ENCODE data around the gene FASN.

Gene FASN

DNA sequence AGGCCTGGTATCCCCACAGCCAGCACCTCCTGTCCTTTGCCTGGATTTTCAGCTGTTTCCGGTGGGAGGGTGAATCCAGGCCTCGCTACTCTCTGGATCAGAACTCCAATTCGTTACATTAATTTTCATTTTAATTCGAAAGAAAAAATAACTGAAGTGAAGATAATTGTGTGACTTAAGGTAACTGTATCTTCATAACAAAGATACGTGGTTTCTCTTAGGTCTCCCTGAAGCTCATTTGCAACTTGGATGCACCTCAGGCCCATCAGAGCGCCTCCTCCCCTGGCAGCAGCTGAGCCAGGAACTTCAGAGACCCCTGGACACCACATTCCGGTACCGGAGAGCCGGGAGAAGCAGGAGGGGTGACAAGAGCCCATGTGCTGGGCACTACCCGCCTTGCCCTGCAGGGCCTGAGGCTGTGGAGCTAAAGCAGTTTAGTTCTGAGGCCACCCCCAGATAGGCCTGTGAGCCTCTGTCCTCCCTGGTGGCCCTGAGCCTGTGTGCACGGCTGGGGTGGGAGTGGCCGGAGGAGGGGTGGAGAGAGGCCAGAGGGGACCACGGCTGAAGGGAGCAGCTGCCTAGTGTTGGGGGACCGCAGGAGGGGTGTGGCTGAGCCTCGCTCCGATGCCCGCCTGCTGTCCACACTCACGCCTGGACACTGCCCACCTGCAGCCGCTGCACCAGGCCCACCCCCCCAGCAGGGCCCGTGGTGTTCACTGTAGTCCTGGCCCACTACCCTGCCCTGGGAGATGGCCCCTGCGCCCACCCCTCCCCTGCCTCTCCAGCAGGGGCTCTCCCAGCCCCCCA lies 21.0 kb downstream of the FASN start:
- no peak for DNase-seq (ENCODE audit: low read depth, low spot score)

DNA sequence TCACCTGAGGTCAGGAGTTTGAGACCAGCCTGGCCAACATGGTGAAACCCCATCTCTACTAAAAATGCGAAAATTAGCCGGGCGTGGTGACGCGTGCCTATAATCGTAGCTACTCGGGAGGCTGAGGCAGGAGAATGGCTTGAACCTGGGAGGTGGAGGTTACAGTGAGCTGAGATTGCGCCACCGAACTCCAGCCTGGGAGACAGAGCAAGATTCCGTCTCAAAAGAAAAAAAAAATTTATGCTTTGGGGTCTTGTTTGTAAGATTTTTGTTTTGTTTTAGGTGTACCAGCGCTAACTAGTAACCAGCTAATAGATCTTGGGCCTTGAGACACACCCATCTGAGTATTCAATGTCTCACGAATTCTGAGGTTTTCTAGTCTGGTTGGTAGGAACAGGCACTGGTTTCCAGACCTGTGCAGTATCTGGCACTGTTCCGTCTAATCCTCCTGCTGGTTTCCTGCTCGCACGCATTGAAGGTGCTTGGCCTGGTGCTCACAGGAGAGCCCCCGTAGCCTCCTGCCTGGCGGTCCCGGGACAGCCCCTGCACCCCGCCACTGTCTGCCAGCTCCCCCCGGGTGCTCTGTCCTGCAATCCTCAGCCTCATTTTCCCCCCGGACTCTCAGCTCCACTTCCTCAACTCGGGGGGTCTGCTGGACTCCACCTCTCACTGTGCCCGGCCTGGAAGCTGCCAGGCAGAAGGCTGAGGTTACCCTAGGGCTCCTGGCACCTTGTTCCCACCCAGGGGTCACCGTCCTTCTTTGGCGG lies 21.8 kb downstream of the FASN start:
- no peak for DNase-seq (ENCODE audit: low read depth, low spot score)

DNA sequence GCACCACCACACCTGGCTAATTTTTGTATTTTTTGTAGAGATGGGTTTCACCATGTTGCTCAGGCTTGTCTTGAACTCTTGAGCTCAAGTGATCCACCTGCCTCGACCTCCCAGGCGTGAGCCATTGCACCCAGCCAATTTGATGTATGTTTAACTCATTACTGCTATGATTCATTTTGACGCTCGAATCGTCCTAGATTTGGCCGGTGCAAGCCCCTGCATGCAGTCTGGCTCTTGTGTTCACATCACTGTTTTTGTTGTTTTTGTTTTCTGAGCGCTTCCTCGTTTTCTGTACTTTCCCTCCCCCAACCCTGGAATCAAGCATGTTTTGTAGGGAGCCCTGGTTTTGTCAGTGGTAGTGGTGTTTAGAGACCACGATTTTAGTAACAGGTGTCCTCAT lies 24.6 kb downstream of the FASN start:
- DNase-seq (ENCODE audit: low read depth, low spot score) = no peak

DNA sequence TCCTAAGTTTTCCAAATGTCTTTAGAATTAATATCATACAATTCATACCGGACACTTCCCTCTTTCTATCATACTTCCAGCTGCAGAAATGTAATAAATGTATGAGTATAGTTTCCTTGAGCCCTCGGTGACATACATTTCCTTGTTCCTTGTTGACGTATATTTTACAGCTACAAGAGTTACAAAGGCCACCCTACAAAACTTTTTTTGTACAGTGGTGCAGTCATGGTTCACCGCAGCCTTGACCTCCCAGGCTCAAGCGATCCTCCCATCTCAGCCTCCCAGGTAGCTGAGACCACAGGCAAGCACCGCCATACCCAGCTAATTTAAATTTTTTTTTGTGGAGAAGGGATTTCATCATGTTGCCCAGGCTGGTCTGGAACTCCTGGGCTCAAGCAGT lies 25.2 kb downstream of the FASN start:
- no peak for DNase-seq (ENCODE audit: low read depth, low spot score)

DNA sequence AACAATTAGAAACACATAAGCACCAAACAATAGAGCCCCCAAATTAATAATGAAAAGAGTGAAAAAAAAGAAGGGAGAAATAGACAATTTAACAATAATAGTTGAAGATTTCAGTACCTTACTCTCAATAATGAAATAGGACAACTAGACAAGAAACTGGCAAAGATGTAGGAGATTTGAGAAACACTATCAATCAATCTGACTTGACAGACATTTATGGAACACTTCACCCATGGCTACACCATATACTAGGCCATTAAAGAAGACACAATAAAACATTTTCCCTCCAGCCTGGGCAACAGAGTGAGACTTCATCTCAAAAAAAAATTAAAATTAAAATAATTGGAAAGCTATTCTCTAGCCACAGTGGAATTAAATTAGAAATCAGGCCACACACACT lies 27.4 kb downstream of the FASN start:
- no peak for DNase-seq (ENCODE audit: low read depth, low spot score)

DNA sequence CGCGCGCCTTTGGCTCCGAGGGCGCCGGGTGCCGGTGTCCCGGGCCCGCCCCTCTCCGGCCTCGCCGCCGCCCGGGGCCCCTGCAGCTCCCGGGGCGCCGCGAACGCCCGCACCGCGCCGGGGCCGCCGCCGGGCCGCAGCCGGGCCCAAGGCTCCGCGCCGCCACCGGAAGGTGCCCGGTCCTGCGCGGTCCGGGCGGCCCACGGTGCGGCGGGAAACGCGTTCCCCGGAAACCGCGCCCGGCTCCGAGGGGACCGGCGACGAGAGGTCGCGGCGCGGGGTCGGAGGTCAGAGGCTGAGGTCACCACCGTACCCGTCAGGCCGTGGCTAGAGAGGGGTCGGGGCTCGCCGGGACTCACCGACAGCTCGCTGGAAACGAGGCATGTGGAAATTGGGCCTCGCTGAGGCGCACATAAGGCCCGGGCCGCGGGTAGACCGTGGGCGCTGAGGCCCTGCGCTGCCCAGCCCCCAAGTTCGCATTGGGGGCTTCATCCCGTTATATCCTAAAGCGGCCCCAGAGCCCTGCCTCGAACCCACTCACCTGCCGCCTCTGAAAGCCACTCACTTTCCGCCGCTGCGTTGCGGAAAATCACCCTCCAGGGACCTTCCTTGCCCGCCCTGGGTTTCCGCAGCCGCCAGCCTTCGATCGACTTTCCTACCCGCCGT lies 32.3 kb downstream of the FASN start, which contains the start of gene DUS1L:
Gene DUS1L (minus strand): TSS at position 167 of the 666 bp plus-strand sequence. CDS start 745 bp downstream, outside the sequence.
- no peak for DNase-seq (ENCODE audit: low read depth, low spot score)

DNA sequence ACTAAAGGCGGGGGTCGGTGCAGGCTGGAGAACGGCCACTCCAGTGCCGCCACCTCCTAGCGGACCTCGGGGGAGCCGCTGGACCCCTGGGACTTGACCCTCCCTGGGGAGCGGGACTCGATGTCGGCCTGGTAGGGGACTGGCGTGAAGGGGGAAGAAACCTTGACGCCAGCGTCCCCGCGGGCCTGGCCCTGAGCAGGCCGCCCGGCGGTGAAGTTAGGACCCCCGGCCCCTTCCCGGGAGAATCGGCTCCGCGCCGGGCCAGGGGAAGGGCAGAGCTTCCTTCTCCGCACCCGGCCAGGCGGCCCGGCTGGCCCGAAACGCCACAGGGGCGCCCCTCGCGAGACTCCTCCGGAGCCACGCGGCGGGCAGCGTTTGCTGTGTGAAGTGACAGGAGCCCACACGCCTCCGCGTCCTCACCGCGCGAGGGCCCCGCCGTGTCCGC lies 32.8 kb downstream of the FASN start:
- DNase-seq (ENCODE audit: low read depth, low spot score) = no peak

DNA sequence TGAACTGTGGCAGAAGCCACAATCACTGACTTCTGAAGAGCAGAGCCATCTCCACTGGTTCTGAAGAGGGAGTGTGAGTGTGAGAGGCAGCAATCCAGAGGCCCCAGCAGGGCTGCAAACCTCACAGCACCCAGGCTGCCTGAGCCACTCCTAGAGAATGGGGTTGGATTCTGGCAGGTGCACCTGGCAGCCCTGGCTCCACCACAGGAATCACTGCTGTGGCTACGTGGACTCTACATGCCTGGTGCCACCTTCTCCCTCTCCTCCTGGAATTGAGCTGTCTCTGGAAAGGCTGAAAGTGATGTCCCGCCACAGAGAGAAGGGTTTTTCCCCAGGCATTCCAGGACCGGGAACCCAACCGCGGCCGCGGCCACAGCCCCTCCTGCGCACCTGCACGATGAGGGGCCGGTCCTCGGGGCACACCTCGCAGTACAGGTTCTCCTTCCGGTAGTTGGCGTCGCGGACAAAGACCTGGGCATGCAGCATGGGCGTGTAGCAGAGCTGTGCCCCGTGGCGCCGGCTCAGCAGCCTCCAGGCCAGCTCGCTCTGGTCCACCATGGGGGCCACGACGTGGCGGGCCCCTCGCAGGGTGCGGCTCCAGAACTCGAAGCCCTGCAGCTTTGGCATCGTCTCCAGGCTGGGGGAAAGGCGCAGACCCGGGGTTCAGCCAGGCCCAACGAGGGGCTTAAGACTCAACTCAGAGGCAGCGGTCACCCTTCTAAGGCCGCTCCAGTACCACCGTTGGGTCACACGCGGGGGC lies 33.4 kb downstream of the FASN start:
- no peak for DNase-seq (ENCODE audit: low read depth, low spot score)

DNA sequence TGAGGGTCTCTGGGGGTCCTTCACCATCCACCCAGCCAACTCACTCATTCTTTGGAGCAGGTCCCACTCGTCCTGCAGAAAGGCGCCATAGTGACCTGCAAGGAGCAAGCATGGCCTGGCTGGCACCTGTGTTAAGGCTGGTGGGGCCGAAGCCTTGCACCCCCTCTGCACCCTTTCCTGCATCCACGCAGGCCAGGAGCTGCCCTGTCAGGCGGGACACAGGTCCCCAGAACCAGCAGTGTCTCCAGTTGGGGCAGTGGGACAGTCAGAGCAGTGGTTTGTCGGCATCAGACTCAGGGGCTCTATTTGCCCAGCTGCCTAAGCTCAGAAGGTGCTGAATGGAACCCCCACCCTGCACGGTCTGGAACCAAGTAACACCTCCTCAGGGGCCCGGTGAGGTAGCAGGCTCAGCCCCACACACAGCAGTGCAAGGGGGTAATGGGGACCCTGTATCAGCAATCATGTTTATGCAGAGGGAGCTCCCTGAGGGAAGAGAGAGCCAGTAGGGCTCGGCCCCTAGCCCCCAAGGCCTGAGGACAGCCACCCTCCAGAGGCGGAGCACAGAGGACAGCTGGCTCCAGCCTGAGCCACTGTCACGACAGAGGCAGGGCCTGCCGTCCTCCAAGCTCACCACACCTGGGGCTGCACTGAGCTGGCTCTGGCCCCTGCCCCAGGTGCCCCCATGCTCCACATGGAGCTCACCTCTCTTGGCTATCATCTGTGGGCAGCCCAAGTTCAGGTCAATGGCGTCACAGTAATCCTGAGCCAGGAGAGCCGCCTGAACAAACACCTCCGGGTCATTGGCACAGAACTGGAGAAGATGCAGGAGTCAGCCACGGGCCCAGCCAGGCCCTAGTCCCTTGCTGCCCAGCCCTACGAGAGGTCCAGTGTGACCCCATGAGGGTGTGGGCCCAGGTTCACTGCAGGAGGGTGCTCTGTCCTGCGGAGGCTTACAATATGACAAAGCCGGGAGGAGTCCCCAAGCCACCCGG lies 34.3 kb downstream of the FASN start:
- DNase-seq (ENCODE audit: low read depth, low spot score) = no peak

DNA sequence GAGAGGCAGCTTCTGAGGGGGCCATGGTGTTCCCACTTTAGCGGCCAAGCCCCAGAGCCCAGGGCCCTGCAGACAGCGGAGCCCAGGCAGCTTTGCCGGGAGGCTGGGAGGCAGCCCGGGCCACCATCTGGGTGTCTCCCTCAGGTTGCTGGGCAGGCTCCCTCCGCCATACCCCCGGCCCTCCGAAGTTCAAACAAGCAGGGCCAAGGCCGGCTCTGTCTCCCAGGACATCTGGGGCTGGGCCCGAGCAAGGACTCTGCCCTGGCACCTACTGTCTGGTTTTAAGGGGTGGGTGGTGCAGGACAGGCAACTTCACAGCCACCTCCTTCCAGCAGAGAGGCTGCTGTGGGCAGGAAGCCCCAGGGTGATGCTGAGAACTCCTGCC lies 35.1 kb downstream of the FASN start:
- DNase-seq (ENCODE audit: low read depth, low spot score) = no peak

DNA sequence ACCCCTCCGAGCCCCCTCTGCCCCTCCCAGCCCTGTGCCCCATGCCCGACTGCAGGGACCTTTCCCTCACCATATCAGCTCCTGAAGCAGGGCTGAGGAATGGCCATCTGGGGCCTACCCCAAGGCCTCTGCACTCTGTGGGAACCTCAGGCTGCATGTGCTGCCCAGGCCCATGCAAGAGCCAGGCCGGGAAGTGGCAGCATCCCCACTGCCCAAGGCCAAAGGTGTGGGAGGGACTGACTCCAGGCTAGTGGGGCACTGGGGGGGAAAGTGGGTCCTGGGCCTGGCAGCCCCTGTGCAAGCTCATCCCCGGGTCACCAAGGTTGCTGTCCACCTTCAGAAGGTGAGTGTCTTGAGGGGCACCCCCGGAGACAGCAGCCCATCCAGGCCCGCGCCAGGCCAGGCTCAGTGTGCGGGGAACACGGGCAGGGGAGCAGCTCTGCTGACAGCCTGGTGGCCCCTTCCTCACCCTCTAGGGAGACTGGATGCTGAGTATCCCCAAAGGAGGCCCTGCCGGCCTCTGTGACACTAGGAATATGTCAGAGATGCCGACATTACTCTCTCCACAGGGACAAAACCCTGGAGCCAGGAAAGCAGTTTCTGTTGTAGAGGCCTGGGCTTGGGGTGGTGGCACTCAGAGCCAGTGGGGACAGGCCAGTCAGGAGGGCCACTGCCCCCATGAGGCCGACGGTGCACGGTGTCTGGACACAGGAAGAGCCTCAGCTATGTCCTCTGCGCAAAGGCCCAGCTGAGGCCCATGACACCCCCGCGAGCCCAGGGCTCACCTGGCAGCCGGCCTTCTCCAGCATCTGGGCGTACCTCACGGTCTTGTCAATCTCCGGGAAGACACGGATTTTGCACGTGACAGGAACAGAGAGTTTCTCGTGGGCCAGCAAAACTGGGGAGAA lies 35.7 kb downstream of the FASN start:
- no peak for DNase-seq (ENCODE audit: low read depth, low spot score)

DNA sequence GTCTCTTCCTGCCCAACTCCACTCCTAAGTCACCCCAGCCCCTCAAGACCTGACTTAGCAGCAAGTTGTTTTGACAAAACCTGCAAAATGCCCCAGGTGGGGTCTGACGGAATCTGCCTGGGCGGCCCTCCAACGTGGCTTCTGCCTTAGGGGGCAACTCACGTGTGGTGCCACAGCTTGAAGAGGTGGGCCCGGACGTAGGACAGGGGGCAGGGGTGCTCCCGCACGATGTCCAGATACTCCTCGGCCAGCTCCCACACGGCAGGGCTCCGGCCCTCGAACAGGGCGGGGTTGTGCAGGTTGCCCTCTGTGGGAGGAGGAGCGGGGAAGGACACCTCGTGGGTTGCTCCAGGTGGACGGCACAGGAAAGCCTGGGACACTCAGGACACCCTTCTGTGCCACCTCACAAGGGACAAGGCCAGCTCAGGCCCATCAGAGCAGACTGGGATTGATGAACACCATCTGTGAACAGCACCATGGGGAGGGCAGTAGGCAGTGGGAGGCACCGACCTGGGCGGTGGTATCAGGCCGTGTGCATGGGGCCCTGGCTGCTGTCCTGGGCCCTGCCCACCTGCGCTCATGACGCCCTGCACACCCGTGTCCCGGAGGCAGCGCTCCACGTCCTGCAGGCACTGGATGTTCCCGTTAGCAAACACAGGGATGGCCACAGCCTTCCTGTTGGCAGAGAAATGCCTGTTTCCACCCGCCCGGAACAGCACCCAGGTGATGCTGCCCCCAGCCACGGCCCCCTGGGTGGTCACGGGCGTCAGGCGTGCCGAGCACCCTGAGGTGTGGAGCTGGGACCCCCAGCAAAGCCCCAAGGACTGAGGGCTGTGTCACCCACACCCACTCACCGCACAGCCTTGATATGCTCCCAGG lies 36.8 kb downstream of the FASN start:
- DNase-seq (ENCODE audit: low read depth, low spot score) = no peak

DNA sequence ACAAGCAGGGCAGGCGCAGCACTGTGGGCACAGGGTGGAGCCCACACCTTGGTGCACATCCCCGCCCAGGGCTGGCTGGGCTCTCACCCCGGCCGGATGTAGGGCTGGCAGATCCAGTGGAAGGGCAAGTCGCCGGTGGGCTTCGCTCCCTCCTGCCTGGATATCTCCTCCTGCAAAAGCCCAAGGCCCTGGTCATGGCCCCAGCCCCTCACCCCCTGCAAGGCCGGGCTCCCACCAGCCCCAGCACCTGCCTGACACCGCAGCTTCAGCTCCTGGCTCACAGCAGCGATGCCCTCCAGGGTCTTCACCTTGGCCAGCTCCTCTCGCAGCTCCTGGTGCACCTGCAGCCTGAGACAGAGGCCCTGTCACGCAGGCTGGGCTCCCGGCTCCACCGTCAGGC lies 37.4 kb downstream of the FASN start:
- DNase-seq (ENCODE audit: low read depth, low spot score) = no peak

DNA sequence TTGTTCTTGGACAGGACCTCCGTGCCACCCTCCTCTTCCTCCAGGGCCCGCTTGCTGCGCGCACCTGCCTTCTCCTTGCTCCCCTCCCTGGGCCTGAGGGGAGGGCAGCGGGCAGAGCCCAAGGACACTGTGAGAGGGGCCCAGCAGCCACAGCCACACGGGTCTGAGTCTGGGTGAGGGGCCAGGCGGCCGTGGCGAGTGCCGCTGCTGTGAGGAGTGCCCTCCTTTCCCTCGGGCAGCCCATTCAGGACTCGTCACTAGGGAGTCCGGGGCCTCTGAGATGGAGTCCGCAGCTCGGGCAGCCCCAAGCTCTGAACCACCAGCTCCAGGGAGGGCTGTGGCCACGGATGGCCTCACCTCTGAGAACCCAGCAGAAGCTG lies 38.0 kb downstream of the FASN start:
- DNase-seq (ENCODE audit: low read depth, low spot score) = no peak

DNA sequence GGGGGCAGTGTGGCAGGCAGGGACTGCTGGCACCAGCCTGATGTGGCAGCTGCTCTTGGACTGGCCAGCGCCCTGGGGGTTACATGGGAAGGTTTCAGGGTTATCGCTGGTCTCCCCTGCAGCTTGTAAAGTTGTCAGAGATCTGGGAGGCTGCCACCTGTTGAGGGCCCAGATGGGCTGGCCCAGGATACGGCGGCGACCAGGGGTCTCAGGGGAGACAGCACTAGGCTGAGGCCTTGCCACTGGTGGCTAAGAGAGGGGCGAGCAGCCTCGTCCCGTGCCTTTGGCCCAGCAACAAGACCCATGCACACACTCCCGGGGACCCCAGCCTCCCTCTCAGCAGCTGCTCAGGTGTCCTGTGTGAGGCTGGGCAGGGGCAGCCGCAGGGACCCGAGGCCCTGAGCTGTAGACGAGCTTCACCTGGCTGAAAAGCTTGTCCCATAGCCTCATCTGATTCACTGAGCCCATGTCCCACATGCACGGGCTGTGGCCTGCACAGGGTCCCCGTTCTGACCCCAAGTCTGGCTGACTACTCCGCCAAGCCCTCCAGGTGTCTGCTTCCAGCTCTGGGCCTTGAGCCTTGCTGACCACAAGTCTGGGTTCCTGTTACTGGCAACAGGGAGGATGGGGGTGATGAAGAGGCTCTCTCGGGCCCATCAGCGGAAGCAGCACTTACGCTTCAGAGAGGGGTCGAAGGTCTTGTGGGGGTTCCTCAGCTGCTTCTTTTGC lies 38.6 kb downstream of the FASN start:
- no peak for DNase-seq (ENCODE audit: low read depth, low spot score)

DNA sequence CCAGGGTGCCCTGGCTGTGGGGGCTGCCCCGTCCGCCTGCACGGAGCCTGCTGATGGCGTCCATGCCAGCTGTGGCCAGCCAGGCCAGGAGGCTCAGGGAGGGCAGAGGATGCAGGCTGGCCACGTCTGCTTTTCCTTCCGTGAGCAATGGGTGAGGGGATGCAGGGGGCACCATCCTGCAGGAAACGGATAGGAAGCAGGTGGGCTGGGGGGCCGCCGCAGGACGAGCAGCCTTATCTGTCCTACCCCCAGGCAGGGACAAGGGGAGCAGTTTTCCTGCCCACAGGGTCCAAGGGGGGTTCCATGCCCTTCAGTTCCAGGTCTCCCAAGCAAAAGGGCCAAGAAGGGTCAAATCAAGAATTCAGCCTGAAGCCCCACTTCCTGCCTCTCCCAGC lies 39.2 kb downstream of the FASN start:
- DNase-seq (ENCODE audit: low read depth, low spot score) = no peak

DNA sequence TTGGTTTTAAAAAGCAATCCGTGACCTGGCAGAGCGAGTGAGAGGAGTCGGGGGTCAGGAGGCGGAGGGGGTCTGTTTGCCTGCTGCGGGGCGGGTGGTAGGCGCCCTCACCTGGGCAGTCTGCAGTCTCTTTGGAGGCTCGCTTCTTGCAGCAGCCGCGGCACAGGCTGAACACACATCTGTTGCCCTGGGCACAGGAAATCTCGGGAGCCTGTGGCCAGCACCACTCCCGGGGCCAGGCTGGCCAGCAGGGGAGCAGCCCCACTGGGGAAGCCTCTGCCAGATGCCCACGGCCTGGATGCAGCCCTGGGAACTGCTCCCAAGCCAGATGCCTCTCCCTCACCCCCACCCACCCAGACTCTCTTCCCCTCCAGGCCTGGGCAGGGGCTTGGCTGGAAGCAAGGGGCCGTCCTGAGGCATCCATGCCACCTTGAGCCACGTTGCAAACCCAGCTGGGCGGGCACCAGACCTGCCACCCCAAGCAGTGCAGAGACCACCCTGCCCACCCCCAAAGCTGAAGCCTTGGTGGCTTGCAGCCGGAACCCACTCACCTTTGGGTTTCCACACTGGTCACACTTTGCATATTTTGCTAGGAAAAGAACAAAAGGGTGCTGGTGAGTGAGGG lies 39.7 kb downstream of the FASN start:
- no peak for DNase-seq (ENCODE audit: low read depth, low spot score)

All from iPS DF 19.7 (cell line).